Measurements from ENCODE around the gene TRAPPC3L. TPM values are rescaled to one million over a fixed set of nuclear protein-coding genes. Genes with fewer than 3 reads are reported as not detected.

TRAPPC3L gene
- total RNA-seq, 1 donor, result under 0.01 TPM

GRCh38 chr6:116529466-116530290 lies 15.8 kb downstream of the TRAPPC3L start:
- H2AFZ ChIP-seq (ENCODE audit: low read length), result peak overlapping the region; percentile 18
- no peak overlapping the region for H3K27ac ChIP-seq (ENCODE audit: low read depth, low read length)
- H3K9me3 ChIP-seq (ENCODE audit: low read depth, low read length), result no peaks in the 10 kb centered on the region
- peaks cover 15% of the 10 kb centered on the region for H3K4me1 ChIP-seq (ENCODE audit: insufficient read depth, low read length)
- H3K36me3 ChIP-seq (ENCODE audit: insufficient read depth, low read length), result no peaks in the 10 kb centered on the region
- TF ChIP-seq CTCF (IDR thresholded peaks at IDR 0.05; ENCODE audit: extremely low read depth, low read depth, low read length), result no peak
- no peaks in the 10 kb centered on the region for H3K27me3 ChIP-seq (ENCODE audit: insufficient read depth, low read length)
- no peaks in the 10 kb centered on the region for H3K79me2 ChIP-seq (ENCODE audit: insufficient read depth, low read length)
- peak overlapping the region; percentile 12 for H3K4me2 ChIP-seq (ENCODE audit: insufficient read depth, low read length)
- DNase-seq (ENCODE audit: insufficient read length, low spot score, missing footprints), result peak; percentile 42
- H4K20me1 ChIP-seq (ENCODE audit: insufficient read depth, low read length), result no peaks in the 10 kb centered on the region
- H3K4me3 ChIP-seq (ENCODE audit: insufficient read depth, low read length), result no peak overlapping the region

- Histone ChIP-seq H3K4me2 (ENCODE audit: insufficient read depth, low read length) (peak overlapping the region; percentile 5), H3K27me3 (ENCODE audit: insufficient read depth, low read length) (no peaks in the 10 kb centered on the region), H3K36me3 (ENCODE audit: insufficient read depth, low read length) (no peaks in the 10 kb centered on the region), H2AFZ (ENCODE audit: low read length) (no peak overlapping the region), H3K9me3 (ENCODE audit: low read depth, low read length) (no peaks in the 10 kb centered on the region), H3K27ac (ENCODE audit: low read depth, low read length) (no peak overlapping the region), H4K20me1 (ENCODE audit: insufficient read depth, low read length) (no peaks in the 10 kb centered on the region), H3K4me1 (ENCODE audit: insufficient read depth, low read length) (peaks cover 6% of the 10 kb centered on the region), H3K79me2 (ENCODE audit: insufficient read depth, low read length) (no peaks in the 10 kb centered on the region), H3K4me3 (ENCODE audit: insufficient read depth, low read length) (no peak overlapping the region)
- no peak for DNase-seq (ENCODE audit: insufficient read length, low spot score, missing footprints)
- no peak for TF ChIP-seq CTCF (IDR thresholded peaks at IDR 0.05; ENCODE audit: extremely low read depth, low read depth, low read length)
These were observed 16.7 kb downstream of the TRAPPC3L start for GRCh38 chr6:116528780-116529179.

DNA sequence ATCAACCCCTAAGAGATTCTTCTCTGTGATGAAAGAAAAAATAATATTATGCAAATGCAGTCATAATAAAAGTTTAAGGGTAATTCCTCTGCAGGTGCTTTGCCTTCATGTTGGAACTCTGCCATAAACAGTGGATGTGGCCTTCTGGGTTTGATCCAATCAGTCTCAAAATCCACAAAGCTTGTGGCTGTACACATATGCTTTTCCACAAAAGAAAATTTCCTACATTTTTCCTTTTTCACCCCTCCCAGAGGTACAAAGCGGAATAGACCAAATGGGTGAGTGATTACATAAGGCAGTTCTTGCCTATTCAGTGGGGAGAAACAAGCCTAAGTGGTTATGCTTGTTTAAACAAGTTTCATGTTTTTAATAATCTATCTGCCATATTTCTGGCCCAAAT lies 17.4 kb downstream of the TRAPPC3L start:
- Histone ChIP-seq H3K4me3 (ENCODE audit: insufficient read depth, low read length) (no peak overlapping the region), H3K79me2 (ENCODE audit: insufficient read depth, low read length) (no peaks in the 10 kb centered on the region), H3K4me2 (ENCODE audit: insufficient read depth, low read length) (no peak overlapping the region), H4K20me1 (ENCODE audit: insufficient read depth, low read length) (no peaks in the 10 kb centered on the region), H2AFZ (ENCODE audit: low read length) (no peak overlapping the region), H3K27me3 (ENCODE audit: insufficient read depth, low read length) (no peaks in the 10 kb centered on the region), H3K36me3 (ENCODE audit: insufficient read depth, low read length) (no peaks in the 10 kb centered on the region), H3K9me3 (ENCODE audit: low read depth, low read length) (no peaks in the 10 kb centered on the region), H3K27ac (ENCODE audit: low read depth, low read length) (no peak overlapping the region), H3K4me1 (ENCODE audit: insufficient read depth, low read length) (peaks cover 3% of the 10 kb centered on the region)
- no peak for TF ChIP-seq CTCF (IDR thresholded peaks at IDR 0.05; ENCODE audit: extremely low read depth, low read depth, low read length)
- DNase-seq (ENCODE audit: insufficient read length, low spot score, missing footprints), result no peak

DNA sequence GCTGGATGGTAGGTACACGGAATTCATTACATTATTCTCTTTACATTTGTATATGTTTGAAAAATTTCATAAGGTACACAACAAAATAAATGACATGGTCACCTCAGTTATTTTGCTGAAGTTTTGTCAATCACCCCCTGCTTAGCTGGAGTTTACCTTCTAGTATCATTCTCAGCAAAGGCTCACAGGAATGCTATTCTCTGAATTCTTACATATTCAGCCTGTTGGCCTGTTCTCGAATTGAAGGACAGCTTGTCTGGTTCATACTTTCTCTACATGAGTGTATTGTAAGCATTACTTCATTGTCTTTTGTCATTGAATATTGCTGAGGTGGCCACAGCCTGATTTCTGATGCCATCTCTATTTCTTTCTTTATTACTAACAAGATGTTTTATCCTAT lies 21.2 kb downstream of the TRAPPC3L start:
- Histone ChIP-seq H3K79me2 (ENCODE audit: insufficient read depth, low read length) (no peaks in the 10 kb centered on the region), H3K4me3 (ENCODE audit: insufficient read depth, low read length) (no peak overlapping the region), H3K9me3 (ENCODE audit: low read depth, low read length) (no peaks in the 10 kb centered on the region), H3K4me2 (ENCODE audit: insufficient read depth, low read length) (no peak overlapping the region), H3K4me1 (ENCODE audit: insufficient read depth, low read length) (no peaks in the 10 kb centered on the region), H3K36me3 (ENCODE audit: insufficient read depth, low read length) (no peaks in the 10 kb centered on the region), H3K27ac (ENCODE audit: low read depth, low read length) (no peak overlapping the region), H3K27me3 (ENCODE audit: insufficient read depth, low read length) (no peaks in the 10 kb centered on the region), H4K20me1 (ENCODE audit: insufficient read depth, low read length) (no peaks in the 10 kb centered on the region), H2AFZ (ENCODE audit: low read length) (no peak overlapping the region)
- DNase-seq (ENCODE audit: insufficient read length, low spot score, missing footprints), result no peak
- no peak for TF ChIP-seq CTCF (IDR thresholded peaks at IDR 0.05; ENCODE audit: extremely low read depth, low read depth, low read length)
